Esophagus (tissue), 2 donors: ENCODE results near the gene MAP2K3. TPM values are rescaled to one million over a fixed set of nuclear protein-coding genes. Genes with fewer than 3 reads are reported as not detected.

ENCODE experiments used
- H3K27ac ChIP-seq, 2 donors: one replicate each; pipeline ENCODE4 v1.5.1; 2013; ENCODE audit warnings: low read depth in 2 of 2, mild to moderate bottlenecking in 2 of 2, inconsistent platforms in 1 of 2, low read length in 1 of 2, moderate library complexity in 1 of 2
- H3K27me3 ChIP-seq, 2 donors: one replicate each; pipeline ENCODE4 v1.6.1; 2013; ENCODE audit warnings: low read length in 2 of 2, control low read depth in 1 of 2, mild to moderate bottlenecking in 1 of 2; ENCODE audit not compliant: insufficient read depth in 2 of 2, control insufficient read depth in 1 of 2
- H3K36me3 ChIP-seq, 2 donors: one replicate each; pipeline ENCODE4 v1.6.1; 2013; ENCODE audit warnings: low read length in 1 of 2; ENCODE audit not compliant: control insufficient read depth in 2 of 2, insufficient read depth in 2 of 2
- H3K4me1 ChIP-seq, 2 donors: one replicate each; pipeline ENCODE4 v1.6.1; 2013; ENCODE audit warnings: low read length in 1 of 2; ENCODE audit not compliant: control insufficient read depth in 2 of 2, insufficient read depth in 2 of 2
- H3K4me3 ChIP-seq, 2 donors: one replicate each; pipeline ENCODE4 v1.5.1; 2013; ENCODE audit warnings: low read length in 2 of 2, mild to moderate bottlenecking in 2 of 2, low read depth in 1 of 2, moderate library complexity in 1 of 2
- H3K9me3 ChIP-seq, 2 donors: one replicate each; pipeline ENCODE4 v1.6.1; 2013; ENCODE audit warnings: mild to moderate bottlenecking in 2 of 2, low read depth in 1 of 2, low read length in 1 of 2, moderate library complexity in 1 of 2; ENCODE audit not compliant: control insufficient read depth in 2 of 2, insufficient read depth in 1 of 2
- WGBS, 2 donors: extraction: QIAGEN DNeasy Blood & Tissue Kit; methylation state at CpG; one replicate each; pipeline ENCODE4 v1.1.7; 2013; 5-methylcytosine and 5-hydroxymethylcytosine counted together
- polyA plus RNA-seq, 2 donors: library from polyadenylated mRNA; stranded (reverse); fragments of 200-250 nt; gene quantifications; one replicate each; pipeline ENCODE4 v1.2.3, GENCODE V29; 2013
- donor health status: healthy with polysubstance abuse.
- donor health status: Bipolar disorder and iron deficiency.

MAP2K3 gene
- polyA plus RNA-seq, 2 donors = 35.5 to 39.8 TPM

GRCh38 chr17:21280081-21280518, 4.4 kb upstream of the MAP2K3 start:
- H3K27me3 ChIP-seq = no peaks in the 10 kb centered on the region
- no peaks in the 10 kb centered on the region for H3K36me3 ChIP-seq
- no peaks in the 10 kb centered on the region for H3K9me3 ChIP-seq
- no peak overlapping the region for H3K27ac ChIP-seq
- no peak overlapping the region for H3K4me3 ChIP-seq
- 21 to 23% methylated on average over 10 of the region's 10 CpGs for WGBS, 2 donors
- peaks cover 0 to 17% of the 10 kb centered on the region in 2 donors for H3K4me1 ChIP-seq

- H3K9me3 ChIP-seq = no peaks in the 10 kb centered on the region
- H3K4me1 ChIP-seq = peaks cover 4 to 18% of the 10 kb centered on the region in 2 donors
- H3K27me3 ChIP-seq = no peaks in the 10 kb centered on the region
- 23 to 42% methylated on average over 5 of the region's 5 CpGs for WGBS, 2 donors
- peak overlapping the region in 1 of 2 donors; percentile 63 for H3K27ac ChIP-seq
- H3K4me3 ChIP-seq = no peak overlapping the region
- H3K36me3 ChIP-seq = no peaks in the 10 kb centered on the region
Measured at GRCh38 chr17:21282231-21282630, 2.3 kb upstream of the MAP2K3 start.

- 78 to 86% methylated on average over 5 of the region's 5 CpGs for WGBS, 2 donors
- Histone ChIP-seq H3K9me3 (no peaks in the 10 kb centered on the region), H3K27me3 (no peaks in the 10 kb centered on the region), H3K4me3 (no peak overlapping the region), H3K36me3 (no peaks in the 10 kb centered on the region), H3K27ac (peak overlapping the region; percentile 63 to 70), H3K4me1 (peaks cover 4 to 23% of the 10 kb centered on the region in 2 donors)
Measured at GRCh38 chr17:21282850-21283249, 1.7 kb upstream of the MAP2K3 start.

- peak overlapping the region; percentile 63 to 92 for H3K4me3 ChIP-seq
- no peaks in the 10 kb centered on the region for H3K27me3 ChIP-seq
- H3K27ac ChIP-seq = peak overlapping the region; percentile 69 to 83
- H3K36me3 ChIP-seq = no peaks in the 10 kb centered on the region
- peaks cover 4 to 29% of the 10 kb centered on the region in 2 donors for H3K4me1 ChIP-seq
- no peaks in the 10 kb centered on the region for H3K9me3 ChIP-seq
- WGBS, 2 donors = 16% methylated on average over 49 of the region's 49 CpGs
Measured at GRCh38 chr17:21283482-21284318, 811 bp upstream of the MAP2K3 start.

- no peaks in the 10 kb centered on the region for H3K9me3 ChIP-seq
- peak overlapping the region; percentile 97 to 99 for H3K27ac ChIP-seq
- H3K27me3 ChIP-seq = no peaks in the 10 kb centered on the region
- 2 to 3% methylated on average over 16 of the region's 16 CpGs for WGBS, 2 donors
- peaks cover 9 to 43% of the 10 kb centered on the region in 2 donors for H3K4me1 ChIP-seq
- H3K4me3 ChIP-seq = peak overlapping the region; percentile 63 to 92
- peaks cover 0 to 2% of the 10 kb centered on the region in 2 donors for H3K36me3 ChIP-seq
Measured at GRCh38 chr17:21285164-21286065, 904 bp downstream of the MAP2K3 start.

- H3K27ac ChIP-seq = peak overlapping the region; percentile 97 to 99
- H3K9me3 ChIP-seq = no peaks in the 10 kb centered on the region
- peak overlapping the region; percentile 63 to 92 for H3K4me3 ChIP-seq
- H3K27me3 ChIP-seq = no peaks in the 10 kb centered on the region
- H3K36me3 ChIP-seq = peaks cover 0 to 3% of the 10 kb centered on the region in 2 donors
- 4 to 6% methylated on average over 16 of the region's 16 CpGs for WGBS, 2 donors
- H3K4me1 ChIP-seq = peaks cover 9 to 44% of the 10 kb centered on the region in 2 donors
Measured at GRCh38 chr17:21286066-21286770, 1.7 kb downstream of the MAP2K3 start.

- peak overlapping the region; percentile 97 to 99 for H3K27ac ChIP-seq
- peaks cover 0 to 12% of the 10 kb centered on the region in 2 donors for H3K36me3 ChIP-seq
- no peaks in the 10 kb centered on the region for H3K9me3 ChIP-seq
- WGBS, 2 donors = 29 to 31% methylated on average over 9 of the region's 9 CpGs
- peak overlapping the region; percentile 63 to 92 for H3K4me3 ChIP-seq
- no peaks in the 10 kb centered on the region for H3K27me3 ChIP-seq
- peaks cover 9 to 47% of the 10 kb centered on the region in 2 donors for H3K4me1 ChIP-seq
Measured at GRCh38 chr17:21286909-21287702, 2.6 kb downstream of the MAP2K3 start.

- WGBS, 2 donors = 2 to 7% methylated on average over 15 to 18 of the region's 18 CpGs
- peaks cover 0 to 12% of the 10 kb centered on the region in 2 donors for H3K36me3 ChIP-seq
- no peaks in the 10 kb centered on the region for H3K9me3 ChIP-seq
- H3K4me1 ChIP-seq = peaks cover 9 to 47% of the 10 kb centered on the region in 2 donors
- H3K4me3 ChIP-seq = peak overlapping the region; percentile 63 to 92
- H3K27ac ChIP-seq = peak overlapping the region; percentile 97 to 99
- H3K27me3 ChIP-seq = no peaks in the 10 kb centered on the region
Measured at GRCh38 chr17:21287703-21288449, 3.4 kb downstream of the MAP2K3 start.
